Colon (tissue), 2 donors: ENCODE results near the gene TRAPPC2L.

Source experiments
- FAIRE-seq: peaks from 2 replicates; lab custom pipeline; 2012; peaks lifted over from hg19 to GRCh38; lab: Jason Lieb, UNC
- donor health status: control.
- donor health status: control.

The TRAPPC2L gene

DNA sequence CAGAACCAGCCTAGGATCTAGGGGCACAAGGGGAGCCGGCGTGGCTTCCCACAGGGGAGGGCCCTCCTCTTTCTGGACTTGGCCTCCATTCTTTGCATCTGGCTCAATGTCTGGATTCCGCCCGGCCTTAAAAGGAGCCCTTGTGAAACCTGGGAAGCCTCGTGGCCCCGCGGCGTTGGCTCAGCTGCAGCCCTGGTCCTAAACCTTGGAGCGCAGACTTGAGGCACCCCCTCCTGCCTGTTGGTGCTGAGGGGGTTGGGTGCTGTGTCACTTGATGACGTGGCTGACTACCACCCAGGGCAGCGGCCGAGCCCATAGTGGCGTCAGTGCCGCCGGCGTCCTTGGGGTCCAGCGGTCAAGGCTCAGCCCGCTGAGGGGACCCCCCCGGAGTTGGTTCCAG, 4.4 kb downstream of the TRAPPC2L start:
- FAIRE-seq: no peak

DNA sequence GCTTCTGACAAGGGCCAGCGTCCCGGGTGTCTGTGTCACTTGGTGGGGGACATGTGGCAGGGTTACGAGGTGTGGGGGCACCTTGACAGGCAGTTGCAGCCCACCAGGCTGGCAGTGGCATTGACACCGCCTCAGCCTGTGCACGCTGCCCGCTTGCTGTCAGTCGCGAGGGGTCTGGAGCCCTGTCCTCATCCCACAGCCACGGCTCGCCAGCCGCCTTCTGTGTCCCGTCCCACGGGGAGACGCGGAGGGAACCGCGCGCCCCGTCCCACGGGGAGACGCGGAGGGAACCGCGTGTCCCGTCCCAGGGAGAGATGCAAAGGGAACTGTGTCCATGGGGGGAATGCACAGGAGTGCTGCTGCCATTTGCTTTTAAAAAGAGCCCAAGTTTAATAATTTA, 6.0 kb downstream of the TRAPPC2L start:
- FAIRE-seq: no peak

DNA sequence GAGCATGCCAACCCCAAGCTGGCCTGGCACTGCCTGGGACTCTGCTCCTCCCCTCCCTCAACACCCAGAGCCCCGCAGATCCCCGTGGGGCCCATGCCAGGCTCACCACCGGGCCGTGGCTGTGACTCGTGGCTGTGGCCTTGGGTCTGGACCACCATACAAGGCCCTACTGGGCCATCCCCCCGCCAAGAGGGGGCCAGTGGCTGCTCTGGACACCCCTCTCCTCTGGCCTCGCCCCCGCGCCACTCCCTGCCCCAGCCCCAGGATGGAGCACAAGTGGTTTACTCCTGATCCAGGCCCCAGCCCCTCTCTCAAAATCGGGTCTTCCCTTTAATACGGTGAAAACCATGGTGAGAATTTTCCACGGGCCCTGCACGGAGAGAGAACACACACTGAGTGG, 6.5 kb downstream of the TRAPPC2L start:
- no peak for FAIRE-seq

DNA sequence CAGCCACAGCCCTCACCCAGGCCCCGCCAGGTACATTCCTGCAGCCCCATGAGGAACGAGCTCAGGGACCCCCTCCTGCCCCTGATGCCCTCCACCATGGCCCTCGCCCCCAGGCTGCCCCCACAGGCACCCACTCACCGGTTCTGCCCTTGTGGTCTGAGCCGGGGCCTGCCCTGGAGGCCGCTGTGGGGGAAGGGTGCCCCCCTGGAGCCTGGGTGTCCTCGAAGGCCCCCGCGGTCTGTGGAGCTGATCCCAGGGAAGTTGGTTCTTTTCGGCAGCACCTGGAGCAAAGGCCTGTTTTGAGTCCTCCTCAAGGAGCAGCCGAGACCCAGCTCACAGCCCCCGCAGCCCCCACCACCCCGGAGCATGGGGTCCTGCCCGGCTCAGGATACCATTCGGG, 7.2 kb downstream of the TRAPPC2L start:
- FAIRE-seq: no peak

DNA sequence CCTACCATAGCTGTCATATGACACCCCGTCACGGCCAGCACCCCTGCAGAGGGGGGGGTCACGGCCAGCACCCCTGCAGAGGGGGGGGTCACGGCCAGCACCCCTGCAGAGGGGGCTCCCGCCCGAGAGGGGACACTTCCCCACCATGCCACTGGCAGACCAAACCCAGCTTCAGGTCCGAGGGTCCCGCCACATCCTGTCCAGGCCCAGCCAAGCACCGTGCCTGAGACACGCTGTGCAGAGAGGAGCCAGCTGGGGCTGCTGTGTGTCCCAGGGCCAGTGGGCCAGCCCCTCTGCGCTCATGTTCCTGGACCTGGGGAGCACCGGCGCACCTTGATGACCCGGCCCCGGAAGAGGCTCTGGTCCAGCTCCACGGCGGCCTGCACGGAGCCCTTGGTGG, 7.6 kb downstream of the TRAPPC2L start:
- FAIRE-seq: no peak

DNA sequence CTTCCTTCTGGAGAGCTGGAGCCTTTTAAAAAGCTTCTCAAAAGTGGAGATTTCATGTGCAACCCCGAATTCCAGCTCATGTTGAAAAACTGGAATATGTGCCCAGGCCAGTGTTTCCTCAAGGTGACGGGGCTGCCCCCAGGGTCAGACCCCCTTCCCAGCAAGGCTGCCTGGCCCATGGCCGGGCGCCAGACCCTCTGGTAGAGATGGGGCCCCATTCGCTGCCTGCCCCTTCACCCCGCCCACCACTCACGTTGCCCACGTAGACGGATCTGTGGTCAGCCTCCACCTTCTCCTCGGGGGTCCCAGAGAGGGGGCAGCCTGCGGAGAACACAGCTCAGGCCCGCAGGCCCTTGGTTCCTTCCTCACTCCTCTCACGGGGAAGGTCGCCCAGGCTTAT, 8.4 kb downstream of the TRAPPC2L start:
- no peak for FAIRE-seq

DNA sequence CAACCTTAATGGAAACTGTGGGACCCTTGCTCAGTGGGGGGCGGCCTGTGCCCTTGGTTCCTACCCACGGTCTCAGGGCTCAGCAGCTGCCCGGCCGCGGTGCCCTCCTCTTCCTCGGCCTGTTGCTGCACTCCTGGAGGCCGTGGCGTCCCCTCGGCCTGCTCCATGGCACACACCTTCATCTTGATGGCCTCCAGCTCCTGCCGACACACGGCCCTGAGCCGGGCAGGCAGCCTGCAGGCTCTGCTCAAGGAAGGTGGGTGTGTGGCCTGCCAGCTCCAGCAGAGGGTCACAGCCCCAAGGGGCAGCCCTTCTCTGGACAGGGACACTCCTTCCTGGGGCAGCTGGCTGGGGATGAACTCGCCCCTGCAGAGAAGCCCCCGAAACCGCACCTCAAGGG, 8.8 kb downstream of the TRAPPC2L start:
- no peak for FAIRE-seq

DNA sequence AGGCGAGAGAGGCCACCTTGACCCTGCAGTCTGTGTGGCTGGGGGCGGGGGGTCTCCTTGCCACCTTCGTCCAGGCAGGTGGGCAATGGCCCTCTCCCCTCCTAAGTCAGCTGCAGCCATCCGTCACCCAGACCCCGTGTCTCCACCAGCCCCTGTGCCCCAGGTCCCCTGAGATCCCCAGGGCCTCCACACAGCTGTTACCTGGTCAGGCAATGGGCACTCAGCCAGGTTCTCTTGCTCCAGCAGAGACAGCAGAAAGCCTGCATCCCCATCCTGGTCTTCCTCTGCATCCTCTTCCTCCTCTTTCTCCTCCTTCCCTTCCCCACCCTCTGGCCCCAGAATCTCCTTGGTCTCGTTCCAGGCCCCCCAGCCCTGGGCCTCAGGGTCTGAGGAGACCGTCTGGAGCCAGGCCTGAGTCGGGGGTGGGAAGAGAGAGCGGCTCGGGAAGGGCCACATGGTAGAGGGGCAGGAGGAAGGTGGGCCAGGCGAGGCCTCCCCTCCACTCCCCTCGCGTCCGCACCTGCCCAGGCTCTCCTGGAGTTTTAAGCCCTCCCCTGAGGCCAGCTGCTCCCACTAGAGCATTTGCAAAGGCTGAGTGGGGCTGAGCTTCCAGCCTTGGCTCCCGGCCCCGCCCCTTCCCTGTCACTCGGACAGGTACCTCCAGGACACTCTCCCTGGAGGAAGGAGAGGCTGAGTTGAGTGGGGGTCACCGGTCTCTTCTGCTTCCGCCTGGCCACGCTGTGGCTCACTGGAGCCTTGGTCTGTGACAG, 9.4 kb downstream of the TRAPPC2L start, which contains the start of gene PABPN1L:
TSS of gene PABPN1L (minus strand) at position 510 of the 770 bp plus-strand sequence. CDS start at position 456, 54 bp downstream.
- FAIRE-seq: no peak

DNA sequence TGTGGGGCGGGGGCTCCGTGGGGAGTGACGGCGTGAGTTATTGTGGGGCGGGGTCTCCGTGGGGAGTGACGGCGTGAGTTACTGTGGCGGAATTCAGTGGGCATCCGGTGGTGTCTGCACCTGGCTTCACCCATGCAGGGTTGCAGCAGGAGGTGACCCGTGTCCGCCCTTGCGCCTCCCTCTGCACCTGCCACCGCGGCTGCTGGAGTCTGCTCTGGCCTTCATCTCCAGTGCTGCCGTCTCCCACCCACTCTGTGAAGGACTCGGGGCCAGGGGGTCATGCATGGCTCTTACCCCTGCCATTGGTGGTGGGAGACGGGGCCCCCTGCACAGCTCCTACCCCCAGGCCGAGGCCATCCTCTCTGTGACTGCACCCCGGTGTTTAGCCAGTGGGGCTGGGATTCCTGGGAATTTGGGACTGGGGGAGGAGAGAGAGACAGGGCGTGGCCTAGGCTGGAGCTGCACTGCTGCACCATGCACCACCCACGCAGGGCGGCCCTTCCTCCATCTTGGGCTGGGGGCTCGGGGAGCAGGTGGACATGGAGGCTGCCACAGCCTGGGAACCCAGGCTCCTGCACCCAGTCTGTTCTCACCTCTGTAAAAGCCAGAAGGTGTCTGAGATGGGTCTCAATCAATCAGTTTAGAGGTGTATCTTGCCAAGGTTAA, 10.8 kb downstream of the TRAPPC2L start:
- no peak for FAIRE-seq

DNA sequence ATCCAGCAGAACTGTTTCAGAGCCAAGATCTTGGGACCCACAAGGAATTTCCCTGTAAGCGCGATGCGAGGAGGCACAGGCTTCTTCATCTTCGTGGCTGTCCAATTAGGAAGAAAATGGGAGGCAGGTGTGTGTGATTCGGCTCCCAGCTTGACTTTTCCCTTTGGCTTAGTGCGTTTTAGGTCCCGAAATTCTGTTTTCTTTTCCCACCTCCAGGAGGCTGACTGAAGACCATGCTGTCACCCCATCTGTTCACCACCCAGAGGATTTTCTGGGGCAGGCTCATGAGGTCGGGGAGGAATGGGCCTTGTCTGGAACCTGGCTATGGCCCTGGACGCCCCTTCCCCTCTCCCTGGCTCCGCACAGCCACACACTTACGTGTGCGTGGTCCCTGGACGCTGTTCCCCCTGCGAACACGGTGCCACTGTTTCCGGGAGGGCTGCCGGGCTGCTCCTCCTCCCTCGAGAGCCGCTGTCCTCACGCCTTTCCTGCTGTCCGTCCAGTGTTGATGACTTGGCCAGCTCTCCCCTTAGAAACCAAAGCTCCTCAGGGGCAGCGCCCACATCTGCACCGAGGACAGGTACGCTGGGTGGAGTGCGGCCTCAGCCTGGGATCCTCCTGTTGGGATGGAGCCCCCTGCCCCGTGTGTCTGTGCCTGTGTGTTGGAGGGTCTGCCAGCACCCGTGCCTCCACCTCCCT, 12.2 kb downstream of the TRAPPC2L start:
- FAIRE-seq: no peak

DNA sequence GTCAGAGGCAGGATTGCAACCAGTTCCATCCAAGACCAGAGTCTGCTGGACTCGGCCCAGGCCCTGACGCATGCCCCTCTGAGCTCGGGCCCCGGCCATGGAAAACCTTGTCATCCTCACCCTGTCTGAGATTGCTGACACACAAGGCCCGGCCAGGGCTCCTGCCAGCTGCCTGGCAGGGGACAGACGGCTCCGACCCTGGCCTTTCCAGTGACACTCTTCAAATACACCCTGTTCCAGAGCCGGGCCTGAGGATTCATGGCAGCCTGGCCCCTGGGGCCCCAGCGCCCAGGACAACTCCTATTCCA, 12.7 kb downstream of the TRAPPC2L start:
- FAIRE-seq: no peak

DNA sequence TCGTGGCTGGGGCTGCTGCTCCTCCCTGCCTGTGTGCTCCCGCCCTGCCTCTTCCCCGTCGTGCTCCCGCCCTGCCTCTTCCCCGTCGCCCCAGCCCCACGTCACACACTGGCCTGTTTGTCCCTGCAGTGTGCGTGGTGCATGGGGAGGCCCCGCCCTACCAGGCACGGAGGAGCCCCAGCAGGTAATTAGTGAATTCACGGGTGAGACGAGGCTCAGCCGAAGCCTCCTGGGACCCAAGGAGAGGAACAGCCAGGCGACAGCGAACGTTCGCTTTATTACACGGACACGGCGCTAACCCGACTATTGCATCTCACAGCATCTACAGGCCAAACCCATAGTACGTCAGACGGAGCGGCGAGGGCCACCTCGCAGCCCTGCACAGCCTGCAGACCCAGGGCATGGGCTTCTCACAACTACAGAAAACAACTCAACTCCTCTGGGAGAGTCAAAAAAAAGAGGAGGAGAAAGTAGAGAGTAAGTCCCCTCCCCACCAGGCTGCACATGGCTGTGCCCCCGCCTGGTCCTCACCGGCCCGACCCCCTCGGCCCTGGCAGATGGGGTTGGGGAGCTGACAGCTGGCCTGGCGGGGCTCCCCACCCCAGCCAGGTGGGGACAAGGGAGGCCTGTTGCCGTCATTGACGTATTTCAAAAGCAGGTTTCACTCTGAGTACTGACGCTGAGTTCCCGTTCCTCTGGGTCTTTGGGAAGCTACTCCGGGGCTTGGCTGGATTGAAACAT, 13.9 kb downstream of the TRAPPC2L start:
- FAIRE-seq: no peak

DNA sequence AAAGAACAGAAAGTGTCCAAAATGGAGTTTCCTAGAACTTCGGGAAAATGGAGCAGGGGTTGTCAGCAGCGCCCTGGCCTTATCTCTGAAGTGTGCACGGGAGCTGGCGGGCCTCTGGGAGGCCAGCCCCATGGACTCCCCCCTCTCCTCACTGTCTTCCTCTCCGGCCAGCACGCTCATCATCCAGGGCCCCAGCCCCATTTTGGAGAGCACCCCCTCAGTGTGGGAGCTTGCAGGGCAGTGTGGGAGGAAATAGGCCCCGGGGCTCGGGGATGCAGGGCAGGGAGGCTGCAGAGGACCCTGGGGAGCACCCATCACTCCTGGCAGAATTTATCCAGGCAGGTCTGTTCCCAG, 14.4 kb downstream of the TRAPPC2L start:
- no peak for FAIRE-seq

DNA sequence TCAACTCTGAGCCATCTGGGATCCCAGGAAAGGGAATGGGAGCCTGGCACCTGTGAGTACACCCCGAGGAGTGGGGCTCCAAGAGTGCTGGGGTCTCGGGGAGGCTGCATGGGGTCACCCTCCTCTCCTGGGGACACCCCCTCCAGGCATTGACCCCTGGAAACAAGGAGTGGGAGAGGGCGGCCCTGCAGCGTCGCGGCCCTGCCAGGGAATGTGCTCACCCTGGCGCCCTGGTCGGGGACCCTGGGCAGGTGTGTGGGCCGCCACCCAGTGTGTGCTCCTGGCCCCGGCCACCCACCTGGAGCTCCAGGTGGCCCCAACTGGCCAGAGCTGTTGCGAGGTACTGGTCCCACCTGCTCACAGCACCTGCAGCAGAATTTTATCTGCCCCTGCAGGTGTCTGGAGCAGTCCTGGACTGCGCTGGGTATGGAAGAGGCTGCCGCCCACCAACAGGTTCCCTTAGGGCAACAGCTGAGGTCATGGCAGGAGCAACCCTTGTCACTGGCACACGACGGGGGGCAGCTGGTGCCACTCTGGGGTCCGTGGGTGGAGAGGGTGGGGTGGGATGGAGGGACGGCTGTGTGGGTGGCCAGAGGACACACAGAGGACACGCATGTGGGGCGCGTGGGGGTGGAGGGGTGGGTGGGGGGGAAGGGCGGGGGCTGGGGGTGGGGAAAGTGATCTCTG, 14.9 kb downstream of the TRAPPC2L start:
- no peak for FAIRE-seq

DNA sequence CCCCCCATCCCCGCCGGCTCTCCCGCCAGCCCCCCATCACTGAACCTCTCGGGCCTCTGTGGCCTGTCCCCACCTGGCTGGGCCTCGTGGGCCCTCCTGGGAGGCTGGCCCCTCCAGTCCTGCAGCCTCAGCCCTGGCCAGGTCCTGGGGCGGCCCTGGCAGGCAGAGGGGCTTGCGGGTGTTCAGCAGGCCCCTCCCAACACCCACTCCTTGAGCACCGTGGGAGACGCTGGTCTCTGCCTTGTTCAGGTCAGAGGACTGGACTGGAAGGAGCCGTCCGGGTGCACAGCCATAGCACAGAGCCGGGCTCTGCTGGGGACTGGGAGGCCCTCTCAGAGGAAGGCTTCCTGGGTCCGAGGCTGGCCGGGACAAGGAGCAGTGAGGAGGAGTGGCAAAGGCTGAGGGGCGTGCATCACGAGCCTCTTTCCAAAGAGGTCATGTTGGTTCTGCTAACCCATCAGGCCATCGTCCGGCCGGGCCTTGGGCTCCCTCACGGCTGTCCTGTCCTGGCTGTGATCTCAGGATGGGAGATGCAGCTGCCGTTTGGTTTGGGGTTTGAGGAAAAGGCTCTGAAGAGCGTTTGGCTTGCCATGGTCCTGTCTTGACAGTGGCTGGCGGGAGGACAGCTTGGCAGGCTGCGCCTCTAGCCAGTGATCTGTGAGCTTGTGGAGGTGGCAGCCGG, 15.9 kb downstream of the TRAPPC2L start:
- no peak for FAIRE-seq

DNA sequence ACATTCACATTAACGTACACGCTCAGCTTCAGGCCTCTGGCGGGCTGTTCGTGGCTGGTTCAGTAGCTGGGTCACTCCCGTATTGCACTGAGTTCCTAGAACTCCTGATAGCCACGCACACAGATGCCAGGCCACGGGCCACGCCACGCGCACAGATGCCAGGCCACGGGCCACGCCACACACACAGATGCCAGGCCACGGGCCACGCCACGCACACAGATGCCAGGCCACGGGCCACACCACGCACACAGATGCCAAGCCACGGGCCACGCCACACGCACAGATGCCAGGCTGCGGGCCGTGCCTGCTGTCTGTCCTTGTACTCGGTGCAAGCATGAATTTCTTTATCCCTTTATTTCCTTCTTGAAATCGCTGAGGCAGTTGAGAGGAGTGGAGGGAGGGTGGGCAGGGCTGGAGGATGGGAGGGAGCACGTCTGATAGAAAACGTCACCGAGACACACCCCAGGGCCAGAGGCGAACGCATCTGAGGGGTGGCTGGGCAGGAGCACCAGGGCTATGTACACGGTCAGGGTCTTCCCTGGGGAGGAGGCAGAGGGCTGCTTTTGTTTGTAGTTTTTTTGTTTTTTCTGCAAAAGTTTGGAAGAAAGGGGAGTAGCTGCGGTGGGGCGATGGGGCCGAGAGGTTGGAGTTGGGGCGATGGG, 18.1 kb downstream of the TRAPPC2L start:
- no peak for FAIRE-seq

DNA sequence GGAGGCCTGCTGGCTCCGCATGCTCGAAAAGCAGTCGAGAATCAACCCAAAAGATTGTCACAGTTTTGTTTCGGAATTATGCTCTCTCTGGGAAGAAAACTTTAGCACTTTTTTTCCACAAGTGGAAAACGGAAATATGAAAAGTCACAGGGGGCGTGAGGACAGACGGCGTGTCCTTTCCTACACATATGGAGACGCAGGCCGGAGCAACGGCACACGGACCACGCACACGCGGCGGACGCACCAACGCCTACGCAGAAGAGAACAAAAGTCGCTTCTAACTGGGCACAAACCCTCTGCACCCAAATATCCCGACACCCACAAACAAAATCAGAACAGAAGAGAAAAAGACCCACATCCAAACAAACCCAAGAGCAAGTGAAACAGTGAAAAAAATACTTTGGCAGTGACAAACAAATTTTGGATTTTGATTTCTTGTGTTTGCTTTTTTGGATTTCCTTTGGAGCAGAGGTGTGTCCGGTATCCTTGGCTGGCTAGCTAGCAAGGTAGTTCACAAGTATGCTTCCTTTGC, 18.8 kb downstream of the TRAPPC2L start:
- no peak for FAIRE-seq

DNA sequence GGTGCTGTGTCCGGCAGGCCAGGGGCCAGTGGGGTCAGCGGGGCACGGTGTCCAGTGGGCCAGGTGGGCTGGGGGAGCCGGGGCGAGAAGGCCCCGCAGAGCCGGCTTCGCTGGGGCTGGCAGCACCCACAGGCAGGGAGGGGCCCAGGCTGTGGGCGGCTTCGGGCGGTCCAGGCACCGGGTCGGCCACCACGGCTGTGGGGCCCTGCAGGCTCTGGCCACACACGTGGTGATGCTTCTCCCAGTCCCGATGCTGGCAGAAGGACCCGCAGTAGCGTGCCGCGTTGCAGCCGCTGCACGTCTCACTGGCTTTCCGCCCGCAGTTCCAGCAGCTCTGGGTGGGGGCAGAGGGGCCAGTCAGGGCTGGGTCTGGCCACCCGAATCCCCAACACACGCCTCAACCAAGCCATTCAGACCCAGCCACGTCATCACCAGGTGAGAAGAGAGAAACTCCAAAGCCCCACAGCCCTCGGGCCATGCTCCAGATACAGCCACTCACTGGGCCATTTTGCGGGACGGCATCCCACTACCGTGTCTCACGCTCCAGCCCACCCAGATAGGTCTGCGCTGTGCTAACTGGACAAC, 20.1 kb downstream of the TRAPPC2L start:
- no peak for FAIRE-seq

DNA sequence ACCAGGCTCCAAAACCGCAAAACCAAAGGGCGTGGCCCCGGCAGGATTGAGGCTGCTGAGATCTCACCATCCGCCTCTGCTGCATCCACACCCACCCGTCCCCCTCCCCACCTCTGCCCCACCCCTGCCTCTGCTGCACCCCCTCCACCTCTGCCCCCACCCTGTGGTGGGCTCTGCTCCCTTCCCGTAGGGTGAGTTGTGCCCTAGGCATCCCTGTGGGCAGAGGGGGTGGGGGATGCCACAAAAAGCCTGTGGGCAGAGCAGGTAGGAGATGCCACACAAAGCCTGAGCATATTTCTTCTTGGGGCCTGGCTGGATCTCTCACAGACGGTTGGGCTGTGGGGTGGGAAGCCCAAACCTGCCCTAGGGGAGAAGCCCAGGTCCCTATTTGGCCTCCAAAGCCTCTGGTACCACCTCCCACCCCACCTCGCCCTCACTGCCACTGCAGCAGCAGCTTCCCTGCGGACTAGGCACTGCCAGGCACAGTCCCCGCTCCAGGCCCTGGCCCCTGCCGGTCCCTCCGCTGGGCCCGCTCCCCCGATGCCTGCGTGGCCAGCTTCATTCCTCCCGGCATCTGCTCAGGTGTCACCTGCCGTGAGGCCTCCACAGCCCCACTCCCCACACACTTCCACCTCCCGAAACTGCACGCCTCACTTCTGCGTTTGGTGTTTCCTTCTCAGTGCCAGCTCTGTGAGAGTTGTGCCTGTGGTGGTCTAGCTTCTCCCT, 20.8 kb downstream of the TRAPPC2L start:
- FAIRE-seq: no peak

DNA sequence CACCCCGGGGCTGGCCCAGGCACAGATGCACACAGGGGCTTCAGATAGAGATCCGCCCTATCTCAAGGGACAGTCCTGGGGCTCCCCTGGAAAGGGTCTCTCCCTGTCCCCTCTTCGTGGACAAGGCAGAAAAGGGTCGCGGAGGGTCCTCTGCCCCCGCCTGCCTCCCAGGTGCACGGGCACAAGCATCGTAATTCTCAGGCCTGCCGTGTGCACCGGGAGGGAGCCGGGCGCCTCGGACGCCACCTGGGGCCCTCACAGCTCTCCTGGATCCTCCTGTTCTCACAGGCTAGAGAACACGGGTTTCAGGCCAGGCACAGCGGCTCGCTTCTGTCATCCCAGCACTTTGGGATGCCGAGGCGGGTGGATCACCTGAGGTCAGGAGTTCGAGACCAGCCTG, 21.4 kb downstream of the TRAPPC2L start:
- no peak for FAIRE-seq
